Measurements from ENCODE around the gene CST11.

Gene CST11

GRCh38 chr20:23446505-23446904 is 6.2 kb downstream of the CST11 start:
- no peak overlapping the region for H3K4me3 ChIP-seq (ENCODE audit: low read depth, low read length)
- peak; percentile 74 for TF ChIP-seq CTCF (IDR thresholded peaks at IDR 0.05; ENCODE audit: control insufficient read depth, extremely low read depth, insufficient read depth)
- DNase-seq (ENCODE audit: low read depth) = no peak

- DNase-seq (ENCODE audit: low read depth) = no peak
Measured at GRCh38 chr20:23445596-23446217, 7.0 kb downstream of the CST11 start.

GRCh38 chr20:23444859-23445258 is 7.8 kb downstream of the CST11 start:
- no peak overlapping the region for H3K4me3 ChIP-seq (ENCODE audit: low read depth, low read length)
- TF ChIP-seq CTCF (IDR thresholded peaks at IDR 0.05; ENCODE audit: control insufficient read depth, extremely low read depth, insufficient read depth) = no peak
- DNase-seq (ENCODE audit: low read depth) = no peak

More at GRCh38 chr20:23445596-23446217, 7.0 kb downstream of the CST11 start:
- TF ChIP-seq CTCF (IDR thresholded peaks at IDR 0.05; ENCODE audit: control insufficient read depth, extremely low read depth, insufficient read depth) = no peak
- H3K4me3 ChIP-seq (ENCODE audit: low read depth, low read length) = no peak overlapping the region

DNA sequence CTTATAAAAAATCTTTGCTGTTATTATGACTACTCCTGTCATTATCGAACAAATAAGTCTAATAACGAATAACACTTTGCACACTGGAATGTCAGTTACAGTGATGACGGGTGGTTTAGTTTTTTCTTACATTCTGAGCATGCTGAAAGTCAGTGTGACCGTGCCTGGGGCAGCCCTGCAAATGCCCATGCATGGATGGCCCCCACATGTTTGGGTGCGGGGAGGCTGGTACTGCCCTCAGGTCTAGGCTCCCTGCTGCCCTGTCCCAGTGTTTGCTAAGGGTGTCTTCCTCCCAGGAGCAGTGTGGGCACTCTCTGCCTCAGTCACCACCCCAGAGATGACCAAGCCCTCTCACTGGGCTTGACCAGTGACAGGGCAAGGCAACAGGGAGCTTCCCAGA is 10.2 kb downstream of the CST11 start:
- no peak for DNase-seq (ENCODE audit: low read depth)
- H3K4me3 ChIP-seq (ENCODE audit: low read depth, low read length) = no peak overlapping the region
- TF ChIP-seq CTCF (IDR thresholded peaks at IDR 0.05; ENCODE audit: control insufficient read depth, extremely low read depth, insufficient read depth) = no peak

- peak; percentile 39 for DNase-seq (ENCODE audit: low read depth)
- H3K4me3 ChIP-seq (ENCODE audit: low read depth, low read length) = no peak overlapping the region
- peak; percentile 94 for TF ChIP-seq CTCF (IDR thresholded peaks at IDR 0.05; ENCODE audit: control insufficient read depth, extremely low read depth, insufficient read depth)
Measured at GRCh38 chr20:23441850-23442313, 10.8 kb downstream of the CST11 start.

DNA sequence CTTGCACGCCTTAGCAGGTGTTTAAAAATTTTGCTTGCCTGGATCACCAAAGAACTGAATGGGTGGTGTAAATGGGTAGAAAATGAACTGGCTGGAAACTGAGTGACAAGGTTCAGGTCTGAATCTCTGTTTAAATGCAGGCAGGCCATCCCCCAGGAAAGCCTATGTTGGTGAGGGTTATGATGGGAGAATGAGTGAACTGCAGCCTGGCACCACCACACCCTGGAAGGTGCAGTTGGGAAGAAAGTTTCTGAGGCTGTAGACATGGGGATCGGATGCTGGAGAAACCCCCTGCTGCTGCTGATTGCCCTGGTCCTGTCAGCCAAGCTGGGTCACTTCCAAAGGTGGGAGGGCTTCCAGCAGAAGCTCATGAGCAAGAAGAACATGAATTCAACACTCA is 12.7 kb downstream of the CST11 start:
- no peak overlapping the region for H3K4me3 ChIP-seq (ENCODE audit: low read depth, low read length)

More for the DNA sequence above, 12.7 kb downstream of the CST11 start:
- TF ChIP-seq CTCF (IDR thresholded peaks at IDR 0.05; ENCODE audit: control insufficient read depth, extremely low read depth, insufficient read depth) = no peak
- DNase-seq (ENCODE audit: low read depth) = no peak

Measured in LNCaP clone FGC (cell line).